ENCODE data around the gene WDR91.
"Not testable (repeated sequence)": the region's sequence is repeated elsewhere in the genome, so short reads cannot be mapped to it uniquely, and the experiment has no call there.

WDR91 gene

GRCh38 chr7:135170998-135171481 lies 40.3 kb downstream of the WDR91 start:
- peaks cover 19% of the 10 kb centered on the region for H3K36me3 ChIP-seq (ENCODE audit: insufficient read depth, low read length)
- not testable (repeated sequence) for H3K9me3 ChIP-seq (ENCODE audit: control insufficient read depth, insufficient read depth, low read length); H3K4me1 ChIP-seq (ENCODE audit: insufficient read depth, low read length)
- peak overlapping the region; percentile 94; the same call in 1 of the 2 replicates for H3K9ac ChIP-seq (ENCODE audit: low read depth, low read length)

GRCh38 chr7:135170274-135170997 lies 40.9 kb downstream of the WDR91 start, which contains the start of gene CYREN:
Gene CYREN, minus strand, starts transcription at chr7:135170707. Its CDS starts 1,785 bp downstream, at chr7:135168922.
- H3K9me3 ChIP-seq (ENCODE audit: control insufficient read depth, insufficient read depth, low read length): no peaks in the 10 kb centered on the region

GRCh38 chr7:135169964-135170273 lies 41.4 kb downstream of the WDR91 start:
- Histone ChIP-seq H3K36me3 (ENCODE audit: insufficient read depth, low read length) (peaks cover 20% of the 10 kb centered on the region), H3K4me1 (ENCODE audit: insufficient read depth, low read length) (no peaks in the 10 kb centered on the region), H3K9me3 (ENCODE audit: control insufficient read depth, insufficient read depth, low read length) (no peaks in the 10 kb centered on the region), H3K9ac (ENCODE audit: low read depth, low read length) (peak overlapping the region; percentile 94)

More at GRCh38 chr7:135170274-135170997, 40.9 kb downstream of the WDR91 start, which contains the start of gene CYREN:
- peak within 1 kb of the TSS; percentile 94 for H3K9ac ChIP-seq (ENCODE audit: low read depth, low read length)
- no peaks in the 10 kb centered on the region for H3K4me1 ChIP-seq (ENCODE audit: insufficient read depth, low read length)
- H3K36me3 ChIP-seq (ENCODE audit: insufficient read depth, low read length): peaks cover 19% of the 10 kb centered on the region

- peak overlapping the region; percentile 94 for H3K9ac ChIP-seq (ENCODE audit: low read depth, low read length)
- peaks cover 22% of the 10 kb centered on the region for H3K36me3 ChIP-seq (ENCODE audit: insufficient read depth, low read length)
- H3K9me3 ChIP-seq (ENCODE audit: control insufficient read depth, insufficient read depth, low read length): no peaks in the 10 kb centered on the region
- H3K4me1 ChIP-seq (ENCODE audit: insufficient read depth, low read length): no peaks in the 10 kb centered on the region
Measured at GRCh38 chr7:135169141-135169963, 42.0 kb downstream of the WDR91 start.

- Histone ChIP-seq H3K9me3 (ENCODE audit: control insufficient read depth, insufficient read depth, low read length) (no peaks in the 10 kb centered on the region), H3K9ac (ENCODE audit: low read depth, low read length) (no peak overlapping the region; the same call in 1 of the 2 replicates), H3K4me1 (ENCODE audit: insufficient read depth, low read length) (no peaks in the 10 kb centered on the region), H3K36me3 (ENCODE audit: insufficient read depth, low read length) (peaks cover 22% of the 10 kb centered on the region)
Measured at GRCh38 chr7:135168489-135169140, 42.7 kb downstream of the WDR91 start.

- no peaks in the 10 kb centered on the region for H3K4me1 ChIP-seq (ENCODE audit: insufficient read depth, low read length)
- H3K9ac ChIP-seq (ENCODE audit: low read depth, low read length): no peak overlapping the region
- H3K36me3 ChIP-seq (ENCODE audit: insufficient read depth, low read length): peaks cover 22% of the 10 kb centered on the region
- H3K9me3 ChIP-seq (ENCODE audit: control insufficient read depth, insufficient read depth, low read length): no peaks in the 10 kb centered on the region
Measured at GRCh38 chr7:135168001-135168400, 43.3 kb downstream of the WDR91 start.

GRCh38 chr7:135167365-135167917 lies 43.9 kb downstream of the WDR91 start:
- Histone ChIP-seq H3K36me3 (ENCODE audit: insufficient read depth, low read length) (peaks cover 22% of the 10 kb centered on the region), H3K9me3 (ENCODE audit: control insufficient read depth, insufficient read depth, low read length) (no peaks in the 10 kb centered on the region), H3K4me1 (ENCODE audit: insufficient read depth, low read length) (no peaks in the 10 kb centered on the region), H3K9ac (ENCODE audit: low read depth, low read length) (no peak overlapping the region)

- peaks cover 22% of the 10 kb centered on the region for H3K36me3 ChIP-seq (ENCODE audit: insufficient read depth, low read length)
- no peak overlapping the region for H3K9ac ChIP-seq (ENCODE audit: low read depth, low read length)
Measured at GRCh38 chr7:135166338-135166990, 44.9 kb downstream of the WDR91 start.

GRCh38 chr7:135165862-135166261 lies 45.5 kb downstream of the WDR91 start:
- H3K36me3 ChIP-seq (ENCODE audit: insufficient read depth, low read length): peaks cover 22% of the 10 kb centered on the region
- no peaks in the 10 kb centered on the region for H3K9me3 ChIP-seq (ENCODE audit: control insufficient read depth, insufficient read depth, low read length)
- no peaks in the 10 kb centered on the region for H3K4me1 ChIP-seq (ENCODE audit: insufficient read depth, low read length)
- no peak overlapping the region for H3K9ac ChIP-seq (ENCODE audit: low read depth, low read length)

More at GRCh38 chr7:135166338-135166990, 44.9 kb downstream of the WDR91 start:
- Histone ChIP-seq H3K4me1 (ENCODE audit: insufficient read depth, low read length) (no peaks in the 10 kb centered on the region), H3K9me3 (ENCODE audit: control insufficient read depth, insufficient read depth, low read length) (no peaks in the 10 kb centered on the region)

GRCh38 chr7:135164357-135165061 lies 46.8 kb downstream of the WDR91 start:
- H3K9ac ChIP-seq (ENCODE audit: low read depth, low read length): no peak overlapping the region
- peaks cover 22% of the 10 kb centered on the region for H3K36me3 ChIP-seq (ENCODE audit: insufficient read depth, low read length)
- H3K9me3 ChIP-seq (ENCODE audit: control insufficient read depth, insufficient read depth, low read length): no peaks in the 10 kb centered on the region
- peaks cover 5% of the 10 kb centered on the region for H3K4me1 ChIP-seq (ENCODE audit: insufficient read depth, low read length)

- peaks cover 17% of the 10 kb centered on the region for H3K36me3 ChIP-seq (ENCODE audit: insufficient read depth, low read length)
- H3K4me1 ChIP-seq (ENCODE audit: insufficient read depth, low read length): peaks cover 5% of the 10 kb centered on the region
- H3K9ac ChIP-seq (ENCODE audit: low read depth, low read length): no peak overlapping the region
- H3K9me3 ChIP-seq (ENCODE audit: control insufficient read depth, insufficient read depth, low read length): no peaks in the 10 kb centered on the region
Measured at GRCh38 chr7:135162382-135163001, 48.8 kb downstream of the WDR91 start.

- no peaks in the 10 kb centered on the region; the same call in 1 of the 2 replicates for H3K9me3 ChIP-seq (ENCODE audit: control insufficient read depth, insufficient read depth, low read length)
- peaks cover 10% of the 10 kb centered on the region for H3K36me3 ChIP-seq (ENCODE audit: insufficient read depth, low read length)
- peaks cover 5% of the 10 kb centered on the region for H3K4me1 ChIP-seq (ENCODE audit: insufficient read depth, low read length)
- H3K9ac ChIP-seq (ENCODE audit: low read depth, low read length): no peak overlapping the region
Measured at GRCh38 chr7:135161669-135162068, 49.7 kb downstream of the WDR91 start.

Measured in ES-I3 (cell line).